Measurements from ENCODE around the gene TBC1D22A. TPM values are rescaled to one million over a fixed set of nuclear protein-coding genes. Genes with fewer than 3 reads are reported as not detected.

TBC1D22A gene
- total and polyA plus RNA-seq, 8 donors, result 14.4 to 33.5 (median 15.7) TPM

- H3K27ac ChIP-seq, result no peak overlapping the region
- no peaks in the 10 kb centered on the region for H3K27me3 ChIP-seq
- ATAC-seq (no peak), DNase-seq (peak in 1 of 4 donors; percentile 23)
- no peaks in the 10 kb centered on the region for H3K4me1 ChIP-seq
- no peak overlapping the region for H3K4me3 ChIP-seq
- intact Hi-C loops (cut with DNase I), result no loop called here
- H3K9me3 ChIP-seq, result no peaks in the 10 kb centered on the region
- TF ChIP-seq, protein P1, sequence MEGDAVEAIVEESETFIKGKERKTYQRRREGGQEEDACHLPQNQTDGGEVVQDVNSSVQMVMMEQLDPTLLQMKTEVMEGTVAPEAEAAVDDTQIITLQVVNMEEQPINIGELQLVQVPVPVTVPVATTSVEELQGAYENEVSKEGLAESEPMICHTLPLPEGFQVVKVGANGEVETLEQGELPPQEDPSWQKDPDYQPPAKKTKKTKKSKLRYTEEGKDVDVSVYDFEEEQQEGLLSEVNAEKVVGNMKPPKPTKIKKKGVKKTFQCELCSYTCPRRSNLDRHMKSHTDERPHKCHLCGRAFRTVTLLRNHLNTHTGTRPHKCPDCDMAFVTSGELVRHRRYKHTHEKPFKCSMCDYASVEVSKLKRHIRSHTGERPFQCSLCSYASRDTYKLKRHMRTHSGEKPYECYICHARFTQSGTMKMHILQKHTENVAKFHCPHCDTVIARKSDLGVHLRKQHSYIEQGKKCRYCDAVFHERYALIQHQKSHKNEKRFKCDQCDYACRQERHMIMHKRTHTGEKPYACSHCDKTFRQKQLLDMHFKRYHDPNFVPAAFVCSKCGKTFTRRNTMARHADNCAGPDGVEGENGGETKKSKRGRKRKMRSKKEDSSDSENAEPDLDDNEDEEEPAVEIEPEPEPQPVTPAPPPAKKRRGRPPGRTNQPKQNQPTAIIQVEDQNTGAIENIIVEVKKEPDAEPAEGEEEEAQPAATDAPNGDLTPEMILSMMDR (IDR thresholded peaks at IDR 0.05), result no peak
- H3K36me3 ChIP-seq, result peaks cover 0 to 37% of the 10 kb centered on the region in 2 donors
Observed at GRCh38 chr22:47056361-47056760, 293.9 kb downstream of the TBC1D22A start.

DNA sequence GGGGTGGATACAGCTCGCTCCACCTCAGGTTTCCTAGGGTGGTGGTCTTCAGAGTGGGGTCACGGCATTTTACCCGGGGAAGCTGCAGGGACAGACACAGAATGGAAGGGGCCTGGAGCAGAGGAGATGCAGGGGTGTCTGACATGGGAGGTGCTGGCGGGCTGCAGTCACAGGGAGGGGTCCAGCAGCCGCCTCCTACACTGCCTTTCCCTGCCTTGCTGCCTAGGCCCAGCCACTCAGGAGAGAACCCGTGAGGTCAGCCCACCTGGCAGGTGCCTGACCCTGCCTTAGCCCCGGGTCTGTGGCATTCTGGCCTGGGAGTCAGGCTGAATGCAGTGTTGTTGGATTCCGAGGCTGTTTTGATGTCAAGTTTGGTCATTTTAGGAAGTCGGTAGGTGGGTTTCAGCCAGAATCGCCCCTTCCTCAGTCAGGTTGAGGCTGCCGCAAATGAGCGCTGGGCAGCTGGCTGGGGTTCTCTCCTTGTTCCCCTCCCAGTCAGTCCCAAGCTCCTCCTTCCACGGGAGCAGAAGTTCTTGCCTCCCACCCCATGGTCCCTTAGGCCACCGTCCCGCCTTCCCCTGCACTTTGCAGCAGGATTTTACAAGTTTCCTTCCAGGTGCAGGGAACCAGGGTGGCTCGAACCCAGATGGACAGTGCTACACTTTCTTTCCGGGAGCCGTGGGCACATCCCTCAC, 294.5 kb downstream of the TBC1D22A start:
- Histone ChIP-seq H3K36me3 (peaks cover 0 to 42% of the 10 kb centered on the region in 2 donors), H3K9me3 (no peaks in the 10 kb centered on the region), H3K27ac (no peak overlapping the region), H3K27me3 (no peaks in the 10 kb centered on the region), H3K4me3 (no peak overlapping the region), H3K4me1 (no peaks in the 10 kb centered on the region)
- ATAC-seq, result no peak
- TF ChIP-seq, protein P1 (IDR thresholded peaks at IDR 0.05), result no peak
- intact Hi-C loops (cut with DNase I), result no loop called here
- DNase-seq, result peak in 1 of 4 donors; percentile 26

- no peaks in the 10 kb centered on the region for H3K9me3 ChIP-seq
- H3K36me3 ChIP-seq, result peaks cover 0 to 53% of the 10 kb centered on the region in 2 donors
- intact Hi-C loops (cut with DNase I), result no loop called here
- DNase-seq (no peak), ATAC-seq (no peak)
- TF ChIP-seq, protein P1 (IDR thresholded peaks at IDR 0.05), result no peak
- no peak overlapping the region for H3K4me3 ChIP-seq
- H3K27ac ChIP-seq, result no peak overlapping the region
- no peaks in the 10 kb centered on the region for H3K4me1 ChIP-seq
- H3K27me3 ChIP-seq, result no peaks in the 10 kb centered on the region
Observed at GRCh38 chr22:47057916-47058585, 295.6 kb downstream of the TBC1D22A start.

DNA sequence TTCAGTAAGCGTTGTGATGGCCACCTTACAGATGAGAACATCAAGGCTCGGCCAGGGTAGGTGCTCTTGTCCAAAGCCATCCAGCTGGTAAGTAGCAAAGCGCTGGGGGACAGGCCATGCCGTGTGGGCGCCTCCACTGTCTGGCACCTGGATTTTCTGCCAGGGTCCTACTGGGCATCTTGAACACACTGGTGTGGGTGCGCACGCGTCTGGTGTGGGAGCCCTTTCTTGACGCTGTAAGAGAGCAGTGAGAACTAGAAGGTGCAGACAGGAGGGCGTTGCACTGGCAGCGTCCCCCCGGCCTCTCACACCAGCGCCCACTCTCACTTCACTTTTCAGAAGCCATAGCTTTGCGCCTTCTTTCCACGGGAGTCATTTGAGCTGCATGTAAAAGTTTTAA, 296.6 kb downstream of the TBC1D22A start:
- TF ChIP-seq, protein P1 (IDR thresholded peaks at IDR 0.05), result no peak
- H3K4me3 ChIP-seq, result no peak overlapping the region
- ATAC-seq, result no peak
- DNase-seq, result no peak
- H3K27ac ChIP-seq, result no peak overlapping the region
- peaks cover 0 to 52% of the 10 kb centered on the region in 2 donors for H3K36me3 ChIP-seq
- no peaks in the 10 kb centered on the region for H3K27me3 ChIP-seq
- intact Hi-C loops (cut with DNase I), result no loop called here
- H3K4me1 ChIP-seq, result no peaks in the 10 kb centered on the region
- no peaks in the 10 kb centered on the region for H3K9me3 ChIP-seq

GRCh38 chr22:47059701-47060161, 297.3 kb downstream of the TBC1D22A start:
- H3K4me1 ChIP-seq, result no peaks in the 10 kb centered on the region
- no peak for ATAC-seq
- TF ChIP-seq, protein P1 (IDR thresholded peaks at IDR 0.05), result no peak
- H3K27ac ChIP-seq, result no peak overlapping the region
- no peaks in the 10 kb centered on the region for H3K9me3 ChIP-seq
- H3K36me3 ChIP-seq, result peaks cover 0 to 49% of the 10 kb centered on the region in 2 donors
- intact Hi-C loops (cut with DNase I), result no loop called here
- no peaks in the 10 kb centered on the region for H3K27me3 ChIP-seq
- no peak overlapping the region for H3K4me3 ChIP-seq
- no peak for DNase-seq

Measured in left lung (tissue), 10 donors.